Limb (tissue), 2 donors: ENCODE data around the gene PHF2.

Experiments used
- DNase-seq, 2 donors: peaks; one replicate each; pipeline ENCODE4 v3.0.0-alpha.2; 2016; ENCODE audit errors: extremely low spot score in 2 of 2

PHF2 gene

DNA sequence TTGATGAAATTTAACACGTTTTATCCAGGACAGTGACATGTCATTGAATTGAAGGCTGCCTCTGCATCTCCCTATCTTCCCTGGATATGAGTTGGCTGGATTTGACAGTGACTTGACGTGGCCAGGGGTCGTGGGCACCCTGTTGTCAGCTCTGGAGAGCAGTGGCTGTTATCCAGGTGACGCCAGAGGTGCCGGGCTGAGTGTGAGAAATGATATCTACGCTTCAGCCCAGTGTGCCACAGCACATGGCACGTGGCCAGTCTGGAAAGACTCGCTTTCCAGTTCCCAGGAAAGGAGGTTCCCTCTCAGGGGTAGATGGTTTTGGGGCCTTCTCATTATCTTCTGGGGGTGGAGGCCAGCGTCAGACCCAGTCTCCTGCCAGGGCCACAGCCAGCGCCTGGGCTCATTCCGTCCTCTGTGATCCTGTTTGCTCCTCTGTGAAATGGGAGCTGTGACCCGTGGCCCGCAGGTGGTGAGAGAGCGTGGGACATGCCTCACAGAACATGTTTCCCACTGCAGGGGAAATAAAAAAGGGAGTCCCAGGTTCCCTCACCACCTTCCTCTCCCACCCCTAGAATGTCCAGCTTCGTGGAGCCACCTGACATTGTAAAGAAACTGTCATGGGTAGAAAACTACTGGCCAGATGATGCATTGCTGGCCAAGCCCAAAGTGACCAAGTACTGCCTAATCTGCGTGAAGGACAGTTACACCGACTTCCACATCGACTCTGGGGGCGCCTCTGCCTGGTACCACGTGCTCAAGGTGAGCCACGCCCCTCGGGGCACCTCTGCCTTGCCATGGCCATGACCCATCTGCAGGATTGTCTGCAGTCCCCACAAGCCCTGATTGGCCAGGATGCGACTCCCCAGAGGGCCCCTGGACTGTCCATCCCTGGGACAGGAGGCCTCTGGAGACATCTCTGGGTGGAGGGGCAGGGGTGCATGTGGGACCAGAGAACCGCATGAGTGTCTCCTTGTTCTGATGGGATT is 76.5 kb downstream of the PHF2 start:
- DNase-seq = no peak

DNA sequence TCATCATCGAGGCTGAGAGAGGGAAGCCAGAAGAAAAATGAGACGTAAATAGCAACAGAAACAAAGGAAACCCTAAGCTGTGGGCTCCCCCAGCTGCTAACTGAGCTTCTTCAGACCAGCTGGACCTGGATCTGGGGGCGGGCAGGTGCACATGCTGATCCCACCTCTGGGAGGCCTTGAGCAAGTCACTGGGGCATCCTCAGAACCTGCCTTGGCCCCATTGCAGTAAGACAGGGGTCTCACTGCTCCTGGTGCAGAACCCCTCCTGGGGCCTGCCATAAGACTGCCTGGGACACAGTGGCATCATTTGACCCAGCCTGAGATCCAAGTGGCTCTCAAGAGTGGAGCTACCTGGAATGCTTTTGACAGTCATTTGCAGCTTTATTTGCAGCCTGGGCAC is 77.4 kb downstream of the PHF2 start:
- DNase-seq = no peak

DNA sequence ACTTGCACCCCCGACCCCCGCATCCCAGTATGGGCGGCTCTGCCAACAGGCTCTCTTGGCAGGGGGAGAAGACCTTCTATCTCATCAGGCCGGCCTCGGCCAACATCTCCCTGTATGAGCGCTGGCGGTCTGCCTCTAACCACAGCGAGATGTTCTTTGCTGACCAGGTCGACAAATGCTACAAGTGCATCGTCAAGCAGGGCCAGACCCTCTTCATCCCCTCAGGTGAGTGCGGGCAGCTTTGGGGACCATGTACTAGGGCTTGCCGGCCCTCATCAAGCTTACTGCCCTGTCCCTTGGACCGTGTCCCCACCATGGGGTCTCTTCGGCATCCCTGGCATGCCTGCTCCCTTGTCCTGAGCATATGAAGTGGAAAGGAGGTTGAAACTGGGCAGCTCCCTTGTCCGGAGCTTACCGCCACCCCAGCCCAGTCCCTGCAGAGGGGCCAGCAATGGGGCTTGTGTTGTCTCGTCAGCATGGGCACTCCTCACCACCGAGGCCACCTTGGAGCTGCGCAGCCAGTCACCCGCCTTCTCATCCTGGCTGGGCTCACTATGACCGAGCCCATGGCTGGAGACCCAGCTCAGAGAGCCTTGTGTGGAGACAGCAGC is 78.1 kb downstream of the PHF2 start:
- no peak for DNase-seq

DNA sequence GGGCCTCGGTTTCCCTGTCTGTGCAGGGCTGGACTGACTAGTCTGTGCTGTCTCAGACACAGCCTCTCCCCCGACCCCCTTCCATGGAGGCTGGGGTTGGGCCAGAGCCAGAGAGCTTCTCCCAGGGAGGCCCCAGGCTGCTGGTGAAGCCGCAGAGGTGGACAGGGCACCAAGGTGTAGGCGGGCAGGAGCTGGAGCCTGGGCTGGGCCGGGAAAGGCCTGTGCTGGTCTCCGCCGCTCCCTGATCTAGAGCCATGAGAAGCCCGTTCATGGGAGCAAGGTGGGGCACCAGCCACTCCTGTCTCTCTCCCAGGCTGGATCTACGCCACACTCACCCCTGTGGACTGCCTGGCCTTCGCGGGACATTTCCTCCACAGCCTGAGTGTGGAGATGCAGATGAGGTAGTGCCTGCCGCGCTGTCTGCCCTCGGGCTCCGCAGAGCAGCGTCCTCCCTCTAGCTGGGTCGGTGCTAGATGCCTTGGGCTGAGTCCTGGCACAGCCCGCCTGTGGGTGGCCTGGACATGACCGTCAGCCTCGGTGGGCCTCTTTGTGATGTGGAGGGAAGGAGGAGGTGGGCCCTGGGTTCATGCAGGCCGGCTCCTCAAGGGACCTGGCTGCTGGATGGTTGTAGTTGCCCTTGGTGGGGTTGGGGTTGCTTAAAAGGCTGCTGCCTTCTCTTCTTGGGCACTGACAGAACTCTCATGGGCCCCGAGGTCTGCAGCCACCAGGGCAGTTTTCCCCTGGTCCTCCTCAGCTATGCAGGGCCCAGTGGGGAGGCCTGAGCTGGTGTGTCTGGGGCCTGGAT is 79.4 kb downstream of the PHF2 start:
- no peak for DNase-seq

DNA sequence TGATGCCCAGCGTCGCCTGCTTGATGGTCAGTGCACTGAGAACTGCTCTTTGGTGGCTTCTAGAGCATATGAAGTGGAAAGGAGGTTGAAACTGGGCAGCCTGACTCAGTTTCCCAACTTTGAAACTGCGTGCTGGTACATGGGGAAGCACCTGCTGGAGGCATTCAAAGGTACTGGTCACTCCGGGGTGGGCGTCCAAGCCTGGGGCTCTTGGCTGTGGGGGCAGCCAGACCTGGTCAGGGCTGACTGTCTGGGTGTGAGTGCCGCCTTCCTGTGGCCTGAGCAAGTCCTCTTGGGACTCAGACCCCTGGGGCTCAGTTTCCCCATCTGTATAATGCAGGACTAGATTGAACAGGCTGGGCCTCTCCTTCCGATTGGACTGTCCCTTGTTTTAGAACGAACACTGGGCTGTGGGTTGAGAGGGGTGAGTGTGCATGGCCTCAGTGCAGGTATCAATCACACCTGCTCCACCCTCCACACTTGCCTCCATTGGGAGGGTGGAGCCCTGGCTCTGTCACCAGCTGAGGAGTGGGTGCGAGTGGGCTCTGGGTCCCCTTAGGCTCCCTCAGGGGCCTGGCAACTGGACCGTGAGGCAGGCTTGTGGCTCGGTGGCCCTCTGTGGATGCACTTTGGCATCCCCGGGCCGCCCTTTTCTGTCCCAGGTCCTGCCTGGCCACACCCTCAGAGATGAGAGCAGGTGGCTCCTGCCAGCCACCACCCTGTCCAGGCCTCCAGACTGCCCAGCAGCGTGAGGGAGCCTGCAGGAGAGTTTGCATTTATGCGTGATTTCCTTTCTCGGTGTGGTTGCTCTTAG is 80.2 kb downstream of the PHF2 start:
- no peak for DNase-seq

DNA sequence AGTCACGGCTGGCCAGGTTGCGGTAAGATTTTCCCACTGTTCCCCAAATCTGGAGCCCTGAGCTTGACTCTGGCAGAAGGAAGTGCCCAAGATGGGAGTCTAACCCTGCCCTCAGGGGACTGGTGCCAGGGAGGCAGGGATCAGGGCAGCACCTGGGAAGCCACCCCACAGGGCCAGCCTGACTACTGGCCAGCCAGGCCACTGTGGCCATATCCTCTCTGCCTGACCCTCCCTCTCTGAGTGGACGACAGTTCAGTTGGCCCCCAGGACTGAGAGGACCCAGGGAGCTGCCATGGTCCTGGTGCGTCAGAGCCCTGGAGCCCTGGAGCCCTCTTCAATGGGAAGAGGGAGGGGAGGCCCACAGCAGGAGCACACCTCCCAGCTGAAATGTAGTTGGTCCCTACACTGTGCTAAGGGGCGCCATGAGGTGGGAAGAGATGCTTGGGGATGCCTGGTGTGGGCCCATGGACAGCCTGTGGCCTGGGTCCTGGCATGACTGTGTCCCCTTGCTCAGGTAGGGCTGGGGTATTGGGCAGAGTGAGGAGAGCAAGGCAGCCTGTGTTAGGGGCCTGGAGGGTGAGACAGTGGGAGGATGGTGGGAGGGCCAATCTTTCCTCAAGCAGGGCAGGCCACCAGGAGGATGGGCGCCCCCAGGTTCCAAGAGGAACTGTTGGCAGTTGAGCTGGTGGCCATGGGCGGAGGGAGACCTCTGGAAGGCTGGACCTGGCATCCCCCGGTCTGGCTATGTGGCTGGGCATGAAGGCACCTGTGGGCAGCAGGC is 81.1 kb downstream of the PHF2 start:
- no peak for DNase-seq

DNA sequence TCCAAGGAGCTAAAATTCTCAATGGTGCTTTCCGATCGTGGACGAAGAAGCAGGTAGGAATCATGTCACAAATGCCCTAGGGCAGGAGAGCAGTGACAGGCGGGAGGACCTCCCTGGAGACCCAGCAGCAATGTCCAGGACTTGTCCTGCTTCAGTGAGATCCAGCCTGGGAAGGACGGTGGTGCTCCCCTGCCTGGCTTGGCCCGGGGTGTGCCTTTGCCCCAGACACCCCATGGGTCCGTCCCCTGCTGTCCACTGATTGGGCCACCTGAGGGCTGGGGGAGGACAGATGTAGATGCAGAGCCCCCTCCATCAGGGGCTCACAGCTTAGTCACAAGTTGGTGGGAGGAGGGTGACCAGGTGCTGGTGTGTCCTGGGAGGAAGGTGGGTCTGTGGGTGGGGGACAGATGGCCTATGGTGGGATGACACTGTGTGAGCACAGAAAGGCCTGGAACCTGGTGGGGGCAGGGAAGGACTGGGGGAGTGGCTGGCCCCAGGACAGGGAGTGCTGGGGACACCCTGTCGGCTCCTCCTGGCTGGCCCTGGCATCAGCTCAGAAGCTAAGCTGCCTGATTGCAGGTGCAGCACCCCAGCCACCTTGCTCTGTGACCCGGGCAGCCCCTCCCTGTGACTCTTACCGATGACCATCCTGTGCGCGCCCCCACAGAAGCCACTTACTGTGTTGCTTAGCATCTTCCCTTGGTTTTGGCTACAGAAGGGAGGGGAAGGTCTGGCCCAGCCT is 82.0 kb downstream of the PHF2 start:
- no peak for DNase-seq

DNA sequence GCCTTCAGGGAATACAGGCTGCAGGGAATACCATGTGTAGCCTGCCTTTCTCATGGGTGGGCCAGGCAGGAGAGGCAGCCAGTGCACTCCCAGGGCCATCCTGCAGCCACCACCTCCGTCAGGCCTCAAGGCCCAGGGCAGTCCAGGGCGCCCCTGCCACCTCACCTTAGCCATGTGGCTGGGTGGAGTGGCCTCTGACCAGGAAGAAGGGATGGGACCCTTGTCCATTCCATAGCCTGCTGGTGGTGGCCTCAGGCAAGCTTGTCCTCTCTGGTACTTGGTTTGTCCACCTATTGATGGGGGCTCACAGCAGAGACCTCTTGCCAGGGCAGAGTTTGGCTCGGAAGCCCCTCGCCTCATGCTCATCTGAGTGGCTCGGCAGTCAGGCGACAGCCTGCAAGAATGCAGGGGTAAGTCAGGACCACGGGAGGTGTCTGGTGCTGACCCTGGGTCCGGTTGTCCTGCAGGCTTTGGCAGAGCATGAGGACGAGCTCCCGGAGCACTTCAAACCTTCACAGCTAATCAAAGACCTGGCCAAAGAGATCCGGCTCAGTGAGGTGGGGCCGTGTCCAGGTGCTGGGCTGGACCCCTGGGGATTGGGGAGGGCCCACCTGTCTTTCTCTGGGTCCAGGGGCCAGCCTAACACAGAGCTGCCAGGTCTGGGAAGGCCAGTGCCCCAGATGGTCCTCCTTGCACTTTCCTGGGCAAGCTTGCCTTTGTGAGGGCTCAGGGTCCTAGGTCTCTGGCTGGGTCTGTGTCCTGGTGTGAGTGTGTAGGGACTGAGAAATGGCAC is 82.9 kb downstream of the PHF2 start:
- no peak for DNase-seq

DNA sequence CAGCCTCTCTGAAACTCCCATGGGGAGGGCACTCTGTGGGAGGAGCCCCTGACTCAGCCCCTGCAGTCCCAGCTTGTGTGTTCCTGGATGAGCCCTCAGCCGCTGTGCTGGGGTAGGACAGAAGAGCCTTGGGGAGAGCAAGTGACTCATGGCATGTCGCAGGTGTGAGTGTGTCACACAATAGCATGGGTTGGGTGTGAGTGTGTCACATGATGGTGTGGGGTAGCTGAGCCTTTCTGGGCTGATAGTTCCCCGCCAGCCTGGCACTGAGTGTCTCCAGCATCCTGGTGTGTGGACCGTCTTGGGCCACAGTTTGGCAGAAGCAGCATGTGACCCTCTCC is 83.4 kb downstream of the PHF2 start:
- DNase-seq = no peak

DNA sequence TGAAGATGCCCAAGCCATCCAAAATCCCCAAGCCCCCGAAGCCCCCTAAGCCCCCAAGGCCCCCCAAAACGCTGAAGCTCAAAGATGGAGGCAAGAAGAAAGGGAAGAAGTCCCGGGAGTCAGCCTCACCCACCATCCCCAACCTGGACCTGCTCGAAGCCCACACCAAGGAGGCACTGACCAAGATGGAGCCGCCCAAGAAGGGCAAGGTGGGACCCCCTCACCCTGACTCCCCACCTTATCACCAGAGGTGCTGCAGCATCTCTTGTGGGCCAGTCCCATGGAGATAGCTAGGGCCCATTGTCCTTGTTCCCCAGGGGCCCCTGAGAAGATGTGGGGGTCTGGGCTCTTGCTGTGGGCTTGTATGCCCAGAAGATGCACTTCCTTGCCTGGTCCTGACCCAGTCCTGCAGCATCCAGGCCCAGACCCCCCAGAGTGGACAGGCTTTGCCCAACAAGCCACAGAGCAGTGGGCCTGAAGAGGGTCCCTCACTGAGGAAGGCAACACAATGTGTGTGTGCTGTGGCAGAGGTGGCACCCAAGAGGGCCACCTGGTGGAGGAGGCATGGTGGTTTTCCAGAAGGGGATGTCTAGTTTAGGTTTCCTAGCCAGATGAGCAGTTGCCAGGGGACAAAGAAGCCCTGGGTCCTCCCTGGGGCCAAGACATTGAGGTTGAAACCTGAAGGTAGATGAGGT is 84.1 kb downstream of the PHF2 start:
- no peak for DNase-seq

DNA sequence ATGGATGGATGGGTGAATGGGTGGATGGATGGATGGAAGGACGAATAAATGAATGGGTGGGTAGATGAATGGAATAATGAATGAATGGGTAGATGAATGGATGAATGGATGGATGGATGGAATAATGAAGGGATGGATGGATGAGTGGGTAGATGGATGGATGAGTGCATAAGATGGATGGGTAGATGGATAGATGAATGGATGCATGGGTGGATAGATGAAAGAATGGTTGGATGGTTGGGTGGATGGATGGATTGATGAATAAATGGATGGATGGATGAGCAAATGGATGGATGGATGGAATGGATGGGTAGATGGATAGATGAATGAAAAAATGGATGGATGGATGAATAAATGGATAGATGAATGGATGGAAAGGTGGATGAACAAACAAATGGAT is 85.2 kb downstream of the PHF2 start:
- no peak for DNase-seq

DNA sequence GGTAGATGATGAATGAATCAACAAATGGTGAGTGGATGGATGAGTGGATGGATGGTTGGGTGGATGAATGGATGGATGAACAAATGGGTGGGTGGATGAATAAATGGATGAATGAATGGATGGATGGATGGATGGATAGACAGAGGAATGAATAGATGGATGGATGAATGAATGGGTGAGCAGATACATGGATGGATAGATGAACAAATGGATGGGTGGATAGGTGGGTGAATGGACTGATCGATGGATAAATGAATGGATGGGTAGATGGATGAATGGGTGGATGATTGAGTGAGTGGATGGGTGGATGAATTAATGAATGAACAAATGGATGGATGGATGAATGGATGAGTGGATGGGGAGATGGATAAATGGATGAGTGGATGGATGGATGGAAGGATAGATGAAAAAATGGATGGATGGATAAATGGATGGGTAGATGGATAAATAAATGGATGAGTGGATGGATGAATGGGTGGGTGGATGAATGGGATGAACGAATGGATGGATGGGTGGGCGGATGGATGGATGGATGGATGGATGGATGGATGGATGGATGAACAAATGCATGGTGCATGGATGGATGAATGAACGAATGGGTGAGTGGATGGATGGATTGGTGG is 85.7 kb downstream of the PHF2 start:
- no peak for DNase-seq

DNA sequence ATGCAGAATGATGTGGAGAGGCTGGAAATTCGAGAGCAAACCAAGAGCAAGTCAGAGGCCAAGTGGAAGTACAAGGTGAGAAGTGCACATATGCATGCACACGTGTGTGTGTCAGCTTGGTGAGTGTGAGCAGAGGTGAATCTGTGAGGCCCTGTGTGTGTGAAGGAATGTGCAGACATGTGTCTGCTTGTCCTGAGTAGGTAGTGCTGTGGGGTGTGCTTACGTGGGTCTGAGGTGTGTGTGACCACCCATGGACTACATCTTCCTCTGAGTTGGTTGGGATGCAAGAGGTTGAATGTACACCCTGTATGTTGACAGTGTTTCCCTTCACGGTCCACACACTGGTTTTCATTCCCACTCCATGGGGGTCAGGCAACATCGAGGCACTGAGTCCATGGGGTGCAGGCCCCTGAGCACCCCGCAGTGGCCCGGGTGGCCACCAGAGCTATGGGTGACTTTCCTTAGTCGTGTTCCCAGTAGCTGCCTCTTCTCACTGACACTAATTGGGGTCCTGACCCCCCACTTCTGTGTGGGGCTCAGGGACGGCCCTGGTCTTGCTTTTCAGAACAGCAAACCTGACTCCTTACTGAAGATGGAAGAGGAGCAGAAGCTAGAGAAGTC is 86.7 kb downstream of the PHF2 start:
- peak in 1 of 2 donors; percentile 10 for DNase-seq

DNA sequence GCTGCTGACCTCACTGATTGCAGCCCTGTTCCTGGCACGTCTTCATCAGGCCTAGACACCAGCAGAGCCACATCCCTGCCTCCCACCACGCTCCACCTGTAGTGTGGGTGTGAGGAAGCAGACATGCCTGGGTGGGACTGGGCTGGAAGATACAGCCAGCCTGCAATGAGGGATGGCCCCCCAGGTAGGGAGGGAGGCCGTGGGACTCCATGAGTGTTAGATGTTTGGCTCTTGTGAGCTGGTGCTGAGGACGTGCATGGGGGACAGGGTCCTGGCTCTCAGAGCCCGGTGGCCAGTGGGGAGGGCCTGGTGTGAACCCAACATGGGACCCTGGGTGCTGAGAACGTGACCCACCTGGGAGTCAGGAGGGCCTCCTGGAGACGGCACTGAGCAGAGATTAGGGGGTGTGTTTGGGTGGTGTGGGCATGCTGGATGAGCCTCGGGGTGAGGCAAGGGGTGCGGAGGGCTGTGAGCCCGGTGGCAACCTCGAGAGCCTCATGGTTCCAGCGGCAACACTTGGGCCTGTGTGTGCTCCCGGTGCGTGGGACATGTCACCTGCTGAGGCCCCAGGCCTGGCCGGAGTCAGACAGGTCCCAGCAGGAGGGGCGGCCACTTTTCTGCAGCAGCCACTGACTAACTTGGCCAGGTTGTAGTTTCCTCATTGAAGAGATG is 87.6 kb downstream of the PHF2 start:
- DNase-seq = peak in 1 of 2 donors; percentile 17

DNA sequence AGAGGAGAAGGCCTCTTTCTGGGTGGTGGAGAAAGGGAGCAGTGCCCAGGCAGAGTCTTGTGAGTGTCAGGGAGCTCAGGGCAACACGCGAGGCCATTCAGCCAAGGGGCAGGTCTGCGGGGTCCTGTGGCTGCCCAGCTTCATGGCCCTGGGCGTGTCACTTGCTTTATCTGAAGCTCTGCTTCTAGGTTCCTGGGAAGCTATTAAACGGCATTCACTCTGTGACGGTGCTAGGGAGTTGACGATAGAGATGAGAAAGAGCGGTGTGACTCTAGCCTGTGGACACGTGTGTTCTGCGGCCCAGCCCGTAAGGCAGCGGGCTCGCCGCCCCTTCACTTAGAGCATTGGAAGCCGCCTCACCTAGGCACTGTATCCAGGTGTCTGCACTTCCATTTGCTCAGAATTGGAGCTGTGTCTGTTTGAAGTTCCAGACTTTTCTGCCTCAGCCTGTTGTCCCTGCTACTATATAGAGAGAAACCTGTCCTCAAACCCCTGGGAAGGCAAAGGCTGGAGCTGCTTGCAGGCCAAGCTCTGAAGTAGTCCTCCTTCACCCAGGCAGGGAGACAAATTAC is 88.3 kb downstream of the PHF2 start:
- DNase-seq = peak in 1 of 2 donors; percentile 12

DNA sequence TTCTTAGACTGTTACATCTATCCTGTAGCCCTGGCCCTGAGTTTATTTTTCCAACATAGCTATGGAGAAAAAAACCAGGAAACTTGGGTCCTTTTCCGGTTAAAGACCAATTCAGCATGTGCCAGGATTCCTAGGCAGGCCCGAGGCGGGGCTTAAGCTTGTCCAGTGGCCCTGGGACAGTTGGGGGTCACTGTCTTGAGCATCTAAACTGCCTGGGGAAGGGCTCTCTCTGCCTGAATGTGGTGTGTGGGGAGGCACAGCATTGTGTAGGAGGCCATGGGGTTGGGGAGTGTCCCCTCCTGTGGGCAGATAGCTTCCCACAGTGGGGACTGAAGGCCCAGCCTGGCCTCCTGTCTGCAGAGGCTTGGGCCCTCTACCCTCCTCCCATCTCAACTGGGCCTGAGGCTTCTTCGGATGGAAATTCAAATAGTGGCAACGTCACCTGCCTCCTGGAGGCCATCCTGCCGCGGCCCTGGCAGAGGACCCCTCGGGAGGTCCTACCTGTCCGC is 88.8 kb downstream of the PHF2 start:
- DNase-seq = peak in 1 of 2 donors; percentile 26
